ENCODE measurements around the gene CD52. TPM values are rescaled to one million over a fixed set of nuclear protein-coding genes. Genes with fewer than 3 reads are reported as not detected.

Gene CD52
- total and polyA plus RNA-seq, 2 donors (not counting 3 experiments of a cell fraction or from before 2014, with no cell fraction given), result not detected

- intact Hi-C loops (cut with micrococcal nuclease) (no loop called here), dilution Hi-C loops (cut with MboI; ENCODE audit: extremely low pct_ligation_motif_present, low sequenced_read_pairs) (no loop called here)
- no TSS peak for BruUV-seq (replicated peaks)
- Histone ChIP-seq H2AFZ (ENCODE audit: low read depth, low read length) (no peak overlapping the region), H3K36me3 (ENCODE audit: control insufficient read depth in 2 of 2, extremely low read depth in 1 of 2, insufficient read depth in 2 of 2, low read length in 2 of 2) (peaks cover 0 to 1% of the 10 kb centered on the region in 2 experiments), H3K4me3 (replicated peaks in 1 of 3; ENCODE audit: insufficient read depth in 1 of 3, low read depth in 1 of 3, low read length in 3 of 3) (no peak overlapping the region), H3K27me3 (ENCODE audit: control insufficient read depth in 2 of 2, insufficient read depth in 2 of 2, low read length in 2 of 2) (no peaks in the 10 kb centered on the region), H3K27ac (ENCODE audit: insufficient read depth, low read depth, low read length) (no peak overlapping the region), H3K9ac (replicated peaks; ENCODE audit: extremely low read depth, insufficient read depth, low read length) (no peak overlapping the region), H3K9me1 (replicated peaks; ENCODE audit: control insufficient read depth, extremely low read depth, insufficient read depth, low read length) (no peaks in the 10 kb centered on the region), H4K20me1 (replicated peaks; ENCODE audit: control insufficient read depth, extremely low read depth, insufficient read depth, low read length) (no peaks in the 10 kb centered on the region), H3K79me2 (ENCODE audit: control insufficient read depth, insufficient read depth, low read length) (peaks cover under 1% of the 10 kb centered on the region), H3K4me1 (ENCODE audit: control insufficient read depth, extremely low read depth, insufficient read depth, low read length) (peaks cover 18% of the 10 kb centered on the region), H3K4me2 (ENCODE audit: insufficient read depth, low read length) (no peak overlapping the region), H3K9me3 (replicated peaks; ENCODE audit: control insufficient read depth, insufficient read depth, low read length) (no peaks in the 10 kb centered on the region)
- no peak for DNase-seq (ENCODE audit: low read depth, low spot score)
- TF ChIP-seq GATA2 (IDR thresholded peaks at IDR 0.05; ENCODE audit: insufficient read depth, insufficient read length, low read depth, low read length) (no peak), POLR2AphosphoS5 (IDR thresholded peaks at IDR 0.05; ENCODE audit: insufficient read depth, low read depth, low read length) (no peak), CTCF (IDR thresholded peaks at IDR 0.05; ENCODE audit: extremely low read depth in 1 of 2, insufficient read depth in 1 of 2, low read depth in 1 of 2, low read length in 2 of 2) (no peak), POLR2A (IDR thresholded peaks at IDR 0.05; ENCODE audit: low read depth, low read length) (no peak), JUN (IDR thresholded peaks at IDR 0.05; ENCODE audit: borderline replicate concordance, insufficient read depth, insufficient read length, low read depth) (no peak)
- TF ChIP-seq, protein P1, sequence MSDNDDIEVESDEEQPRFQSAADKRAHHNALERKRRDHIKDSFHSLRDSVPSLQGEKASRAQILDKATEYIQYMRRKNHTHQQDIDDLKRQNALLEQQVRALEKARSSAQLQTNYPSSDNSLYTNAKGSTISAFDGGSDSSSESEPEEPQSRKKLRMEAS (IDR thresholded peaks at IDR 0.05; ENCODE audit: insufficient read depth, insufficient read length), result no peak
- FAIRE-seq, result no peak
- ChIA-PET CTCF (interaction anchor here (1.3 to 2.9 kb wide), 4 partner anchors 11 to 183 kb away, joined by 3 to 13 read pairs (median 8); no protein-coding TSS in a partner anchor), POLR2A (no interaction called here)
These were observed 29.9 kb upstream of the CD52 start for GRCh38 chr1:26287811-26288210.
